WI38 (cell line): ENCODE measurements around the gene MCTP1.

Experiments
- H3K4me3 ChIP-seq: 2 replicates; pipeline ENCODE4 v1.5.1; 2011; ENCODE audit warnings: low read depth, mild to moderate bottlenecking, control low read depth, low read length
- TF ChIP-seq, protein P1 (sequence below): IDR thresholded peaks from 2 replicates; pipeline ENCODE4 v1.5.1; 2012; ENCODE audit warnings: low read depth, mild to moderate bottlenecking, control low read depth, low read length

The MCTP1 gene

DNA sequence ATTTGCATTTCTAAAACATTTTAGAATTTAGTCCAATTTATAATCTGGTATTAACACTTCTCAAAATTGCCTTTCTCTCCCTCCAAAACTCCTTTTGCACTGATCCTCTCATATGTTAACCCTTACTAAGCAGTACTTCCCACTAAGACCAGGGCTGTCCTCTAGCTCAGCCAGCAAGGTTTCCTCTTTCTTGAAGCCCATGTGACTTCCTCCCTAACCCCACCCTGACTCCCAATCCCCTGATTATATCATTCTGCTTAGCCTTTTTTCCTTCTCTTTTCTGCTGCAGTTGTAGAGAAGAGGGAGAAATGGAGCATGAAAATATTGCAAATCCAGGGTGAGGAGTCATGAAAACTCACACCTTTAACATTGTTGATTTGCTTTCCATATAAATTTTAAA is 241.7 kb downstream of the MCTP1 start:
- TF ChIP-seq, protein P1, sequence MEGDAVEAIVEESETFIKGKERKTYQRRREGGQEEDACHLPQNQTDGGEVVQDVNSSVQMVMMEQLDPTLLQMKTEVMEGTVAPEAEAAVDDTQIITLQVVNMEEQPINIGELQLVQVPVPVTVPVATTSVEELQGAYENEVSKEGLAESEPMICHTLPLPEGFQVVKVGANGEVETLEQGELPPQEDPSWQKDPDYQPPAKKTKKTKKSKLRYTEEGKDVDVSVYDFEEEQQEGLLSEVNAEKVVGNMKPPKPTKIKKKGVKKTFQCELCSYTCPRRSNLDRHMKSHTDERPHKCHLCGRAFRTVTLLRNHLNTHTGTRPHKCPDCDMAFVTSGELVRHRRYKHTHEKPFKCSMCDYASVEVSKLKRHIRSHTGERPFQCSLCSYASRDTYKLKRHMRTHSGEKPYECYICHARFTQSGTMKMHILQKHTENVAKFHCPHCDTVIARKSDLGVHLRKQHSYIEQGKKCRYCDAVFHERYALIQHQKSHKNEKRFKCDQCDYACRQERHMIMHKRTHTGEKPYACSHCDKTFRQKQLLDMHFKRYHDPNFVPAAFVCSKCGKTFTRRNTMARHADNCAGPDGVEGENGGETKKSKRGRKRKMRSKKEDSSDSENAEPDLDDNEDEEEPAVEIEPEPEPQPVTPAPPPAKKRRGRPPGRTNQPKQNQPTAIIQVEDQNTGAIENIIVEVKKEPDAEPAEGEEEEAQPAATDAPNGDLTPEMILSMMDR: no peak
- no peak overlapping the region for H3K4me3 ChIP-seq

DNA sequence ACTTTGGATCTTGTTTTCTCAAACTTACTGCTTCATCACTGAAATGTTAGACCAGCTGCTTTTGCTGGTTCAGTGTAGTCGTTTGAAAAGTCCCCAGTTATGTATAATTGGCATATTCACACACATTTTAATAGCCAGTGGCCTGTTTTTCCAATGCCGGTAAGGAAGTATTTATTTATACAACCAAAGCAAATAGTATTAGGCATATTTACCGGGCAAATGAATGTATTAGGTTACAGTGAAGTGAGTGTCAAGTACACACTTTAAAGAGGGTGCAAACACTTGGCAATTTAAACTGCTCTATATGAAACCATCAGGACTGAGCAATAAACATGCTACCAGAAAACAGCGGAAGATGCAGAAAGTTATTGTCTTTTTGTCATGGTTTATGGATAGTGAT is 242.9 kb downstream of the MCTP1 start:
- TF ChIP-seq, protein P1: no peak

DNA sequence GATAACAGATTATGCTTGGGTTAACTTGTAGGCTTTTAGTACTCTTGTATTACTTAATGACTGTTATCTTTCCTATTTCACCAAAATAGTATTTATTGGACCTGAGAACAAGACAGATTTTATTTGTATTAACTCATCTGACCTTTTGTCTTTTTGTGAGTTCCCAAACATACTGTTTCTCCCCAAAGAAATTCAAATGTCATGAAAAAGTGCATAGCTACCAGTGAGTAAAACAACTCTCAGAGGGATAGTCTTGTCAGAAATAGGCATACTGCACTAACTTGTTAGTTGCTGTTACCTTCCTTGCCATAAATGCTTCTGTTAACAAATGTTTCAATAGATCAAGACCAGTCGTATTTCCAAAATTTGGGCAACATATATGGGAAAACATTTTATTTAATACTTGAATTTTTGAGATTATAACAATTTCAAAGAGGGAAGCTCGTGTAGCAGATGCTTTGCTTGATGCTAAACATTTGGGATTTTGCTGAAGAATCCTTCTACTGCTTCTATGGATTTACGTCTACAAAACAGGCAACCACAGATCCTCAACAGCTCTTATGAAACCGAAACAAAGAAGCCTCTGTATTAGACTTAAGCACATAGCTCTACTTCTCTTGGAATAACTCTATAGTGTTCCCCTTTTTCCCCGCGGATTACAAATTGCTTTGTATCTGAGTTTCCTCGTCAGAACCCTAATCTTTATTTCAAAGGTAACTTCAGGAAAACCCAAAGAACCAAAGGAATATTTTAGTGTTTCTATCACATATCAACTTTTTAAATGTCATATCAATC is 248.8 kb downstream of the MCTP1 start:
- TF ChIP-seq, protein P1: no peak
- H3K4me3 ChIP-seq: no peak overlapping the region

More for the DNA sequence above, 242.9 kb downstream of the MCTP1 start:
- no peak overlapping the region for H3K4me3 ChIP-seq

DNA sequence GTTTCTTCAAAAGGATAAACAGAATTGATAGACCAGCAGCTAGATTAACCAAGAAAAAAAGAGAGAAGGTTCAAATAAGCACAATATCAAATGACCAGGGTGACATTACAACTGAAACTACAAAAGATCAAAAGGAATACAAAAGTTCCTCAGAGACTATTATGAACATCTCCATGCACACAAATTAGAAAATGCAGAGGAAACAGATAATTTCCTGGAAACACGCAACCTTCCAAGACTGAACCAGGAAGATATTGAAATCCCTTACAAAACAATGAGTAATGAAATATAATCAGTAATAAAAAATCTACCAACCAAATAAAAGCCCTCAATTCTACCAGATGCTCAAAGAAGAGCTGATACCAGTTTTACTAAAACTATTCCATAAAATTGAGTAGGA is 252.1 kb downstream of the MCTP1 start:
- no peak overlapping the region for H3K4me3 ChIP-seq
- TF ChIP-seq, protein P1: no peak

DNA sequence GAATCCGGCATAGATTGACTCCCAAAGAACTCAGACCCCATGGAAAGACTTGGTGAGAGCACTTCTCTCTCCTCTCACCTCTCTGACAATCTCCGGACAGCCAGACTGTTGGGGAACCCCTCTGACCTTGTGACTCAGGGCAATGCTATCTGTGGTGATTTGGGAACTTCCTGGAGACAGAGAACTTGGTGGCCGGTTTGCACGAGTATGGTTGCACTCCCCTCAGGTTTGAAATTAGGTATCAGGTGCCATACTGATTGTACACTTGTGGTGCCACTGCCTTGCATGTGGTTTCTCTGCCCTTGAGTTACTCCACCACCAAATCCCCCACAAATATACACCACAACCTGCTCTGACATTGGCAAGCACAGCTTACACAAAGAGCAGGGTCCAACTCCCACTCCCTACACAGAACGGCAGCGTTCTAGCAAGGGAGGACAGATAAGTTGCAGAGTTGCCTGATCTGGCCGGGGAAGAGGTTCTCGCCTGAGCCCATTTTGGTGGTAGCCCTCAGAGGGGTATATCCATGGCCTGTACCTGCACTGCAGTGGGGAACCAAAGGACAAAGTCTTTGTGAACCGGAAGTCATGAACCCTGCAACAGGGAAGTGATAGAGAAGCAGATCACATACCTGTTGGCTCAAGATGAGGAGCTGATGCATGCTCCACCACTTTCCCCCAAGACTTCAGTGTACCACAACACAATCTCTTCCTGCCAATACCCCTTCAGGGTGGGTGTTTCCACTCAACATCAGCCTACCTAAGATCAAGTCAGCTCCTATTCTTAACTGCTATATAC is 255.1 kb downstream of the MCTP1 start:
- TF ChIP-seq, protein P1: no peak
- H3K4me3 ChIP-seq: no peak overlapping the region

DNA sequence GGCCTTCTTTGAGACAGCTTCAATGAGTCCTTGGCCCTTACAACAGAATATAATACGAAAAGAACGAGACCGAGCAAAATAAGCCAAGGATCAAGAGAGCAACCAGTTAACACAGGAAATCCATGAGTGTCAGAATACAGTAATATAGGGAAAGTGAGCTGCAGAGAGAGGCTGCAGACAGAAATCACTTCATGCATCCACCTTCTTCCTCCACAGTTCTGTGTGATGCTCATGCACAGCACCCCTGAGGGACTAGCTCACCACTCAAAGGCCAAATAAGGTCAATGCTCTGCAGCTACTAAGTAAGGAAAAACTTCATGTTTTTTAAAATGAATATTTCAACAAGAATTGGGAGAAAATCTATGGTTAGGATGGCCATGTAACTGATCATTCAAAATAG is 257.1 kb downstream of the MCTP1 start:
- TF ChIP-seq, protein P1: no peak
- no peak overlapping the region for H3K4me3 ChIP-seq
